ENCODE measurements around the gene PRX. TPM values are rescaled to one million over a fixed set of nuclear protein-coding genes. Genes with fewer than 3 reads are reported as not detected.

The PRX gene
- total and polyA plus RNA-seq, 9 of the 15 experiments (the other 6 are each of a cell fraction or from before 2014, with no cell fraction given): 0.65 to 3.5 (median 1.7) TPM; not detected in 2

GRCh38 chr19:40365010-40365409, 48.2 kb downstream of the PRX start (continued):
- TF ChIP-seq, protein P1, sequence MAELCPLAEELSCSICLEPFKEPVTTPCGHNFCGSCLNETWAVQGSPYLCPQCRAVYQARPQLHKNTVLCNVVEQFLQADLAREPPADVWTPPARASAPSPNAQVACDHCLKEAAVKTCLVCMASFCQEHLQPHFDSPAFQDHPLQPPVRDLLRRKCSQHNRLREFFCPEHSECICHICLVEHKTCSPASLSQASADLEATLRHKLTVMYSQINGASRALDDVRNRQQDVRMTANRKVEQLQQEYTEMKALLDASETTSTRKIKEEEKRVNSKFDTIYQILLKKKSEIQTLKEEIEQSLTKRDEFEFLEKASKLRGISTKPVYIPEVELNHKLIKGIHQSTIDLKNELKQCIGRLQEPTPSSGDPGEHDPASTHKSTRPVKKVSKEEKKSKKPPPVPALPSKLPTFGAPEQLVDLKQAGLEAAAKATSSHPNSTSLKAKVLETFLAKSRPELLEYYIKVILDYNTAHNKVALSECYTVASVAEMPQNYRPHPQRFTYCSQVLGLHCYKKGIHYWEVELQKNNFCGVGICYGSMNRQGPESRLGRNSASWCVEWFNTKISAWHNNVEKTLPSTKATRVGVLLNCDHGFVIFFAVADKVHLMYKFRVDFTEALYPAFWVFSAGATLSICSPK (IDR thresholded peaks at IDR 0.05; ENCODE audit: borderline replicate concordance): no peak
- TF ChIP-seq ZNF639 (CRISPR knock-in tag; conservative IDR thresholded peaks at IDR 0.05 in 1 of 2, IDR thresholded peaks at IDR 0.05 in 1 of 2) (no peak), SRF (CRISPR knock-in tag; IDR thresholded peaks at IDR 0.05) (no peak), ZNF696 (CRISPR knock-in tag; conservative IDR thresholded peaks at IDR 0.05) (no peak), GABPB1 (CRISPR knock-in tag; IDR thresholded peaks at IDR 0.05) (no peak), SRSF7 (optimal IDR thresholded peaks at IDR 0.05; ENCODE audit: low read depth, low read length) (no peak)
- TF ChIP-seq, protein P2, sequence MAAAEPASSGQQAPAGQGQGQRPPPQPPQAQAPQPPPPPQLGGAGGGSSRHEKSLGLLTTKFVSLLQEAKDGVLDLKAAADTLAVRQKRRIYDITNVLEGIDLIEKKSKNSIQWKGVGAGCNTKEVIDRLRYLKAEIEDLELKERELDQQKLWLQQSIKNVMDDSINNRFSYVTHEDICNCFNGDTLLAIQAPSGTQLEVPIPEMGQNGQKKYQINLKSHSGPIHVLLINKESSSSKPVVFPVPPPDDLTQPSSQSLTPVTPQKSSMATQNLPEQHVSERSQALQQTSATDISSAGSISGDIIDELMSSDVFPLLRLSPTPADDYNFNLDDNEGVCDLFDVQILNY (CRISPR knock-in tag; IDR thresholded peaks at IDR 0.05): no peak
- TF ChIP-seq, protein P3, sequence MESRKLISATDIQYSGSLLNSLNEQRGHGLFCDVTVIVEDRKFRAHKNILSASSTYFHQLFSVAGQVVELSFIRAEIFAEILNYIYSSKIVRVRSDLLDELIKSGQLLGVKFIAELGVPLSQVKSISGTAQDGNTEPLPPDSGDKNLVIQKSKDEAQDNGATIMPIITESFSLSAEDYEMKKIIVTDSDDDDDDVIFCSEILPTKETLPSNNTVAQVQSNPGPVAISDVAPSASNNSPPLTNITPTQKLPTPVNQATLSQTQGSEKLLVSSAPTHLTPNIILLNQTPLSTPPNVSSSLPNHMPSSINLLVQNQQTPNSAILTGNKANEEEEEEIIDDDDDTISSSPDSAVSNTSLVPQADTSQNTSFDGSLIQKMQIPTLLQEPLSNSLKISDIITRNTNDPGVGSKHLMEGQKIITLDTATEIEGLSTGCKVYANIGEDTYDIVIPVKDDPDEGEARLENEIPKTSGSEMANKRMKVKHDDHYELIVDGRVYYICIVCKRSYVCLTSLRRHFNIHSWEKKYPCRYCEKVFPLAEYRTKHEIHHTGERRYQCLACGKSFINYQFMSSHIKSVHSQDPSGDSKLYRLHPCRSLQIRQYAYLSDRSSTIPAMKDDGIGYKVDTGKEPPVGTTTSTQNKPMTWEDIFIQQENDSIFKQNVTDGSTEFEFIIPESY (CRISPR knock-in tag; IDR thresholded peaks at IDR 0.05): no peak
